ENCODE data around the gene DOK6. TPM values are rescaled to one million over a fixed set of nuclear protein-coding genes. Genes with fewer than 3 reads are reported as not detected.

The DOK6 gene
- polyA plus RNA-seq, 1 experiment: 0.55 TPM

DNA sequence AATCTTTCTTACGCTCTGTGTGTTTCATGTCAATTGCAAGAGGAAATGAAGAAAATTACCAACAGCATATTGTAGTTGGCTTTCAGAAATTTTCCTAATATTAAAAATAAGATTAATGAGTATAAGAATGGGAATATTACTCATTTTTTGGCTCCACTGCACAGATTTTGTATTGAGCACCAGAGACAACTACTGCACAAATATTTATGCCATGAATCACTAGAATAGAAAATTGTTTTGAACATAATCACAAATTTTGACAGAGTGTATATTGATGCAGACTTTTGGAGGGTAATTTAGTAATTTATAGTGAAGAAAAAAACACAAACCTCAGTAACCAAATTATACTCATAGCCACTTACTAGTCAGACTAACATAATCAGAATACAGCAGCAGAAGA, 118.3 kb downstream of the DOK6 start:
- TF ChIP-seq CTCF (IDR thresholded peaks at IDR 0.05; ENCODE audit: insufficient read depth, low read depth, low read length): no peak
- no peak for DNase-seq (ENCODE audit: low read depth)
- no peak overlapping the region for H3K4me3 ChIP-seq (ENCODE audit: low read depth, low read length)
- H3K36me3 ChIP-seq (ENCODE audit: control insufficient read depth, insufficient read depth, low read length): no peaks in the 10 kb centered on the region
- ChIA-PET CTCF (no interaction called here), POLR2A (no interaction called here)
- H3K27me3 ChIP-seq (ENCODE audit: control insufficient read depth, insufficient read depth, low read length): no peaks in the 10 kb centered on the region

DNA sequence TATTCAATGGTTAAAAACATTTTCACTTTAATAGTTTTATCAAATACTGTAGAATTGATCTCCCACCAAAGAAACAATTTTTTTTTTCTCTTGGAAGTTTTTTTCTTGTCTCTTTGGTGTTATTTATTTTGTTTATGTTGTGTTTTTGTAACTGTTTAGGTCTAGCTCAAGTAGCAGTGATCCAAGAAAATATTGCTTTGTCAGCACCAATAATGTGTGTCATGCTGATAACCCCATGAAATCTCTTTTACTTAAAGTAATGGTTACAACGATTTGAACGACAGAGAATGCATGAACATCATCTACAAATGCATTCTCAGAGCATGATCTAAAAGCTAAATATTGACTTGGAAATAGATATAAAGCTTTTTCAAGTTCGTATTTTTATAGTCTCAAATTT, 122.9 kb downstream of the DOK6 start:
- POLR2A ChIA-PET: no interaction called here
- CTCF ChIA-PET: no interaction called here
- no peak for TF ChIP-seq CTCF (IDR thresholded peaks at IDR 0.05; ENCODE audit: insufficient read depth, low read depth, low read length)
- no peaks in the 10 kb centered on the region for H3K36me3 ChIP-seq (ENCODE audit: control insufficient read depth, insufficient read depth, low read length)
- no peak overlapping the region for H3K4me3 ChIP-seq (ENCODE audit: low read depth, low read length)
- DNase-seq (ENCODE audit: low read depth): no peak
- H3K27me3 ChIP-seq (ENCODE audit: control insufficient read depth, insufficient read depth, low read length): no peaks in the 10 kb centered on the region

- no peak for TF ChIP-seq CTCF (IDR thresholded peaks at IDR 0.05; ENCODE audit: insufficient read depth, low read depth, low read length)
- no peaks in the 10 kb centered on the region for H3K27me3 ChIP-seq (ENCODE audit: control insufficient read depth, insufficient read depth, low read length)
- ChIA-PET CTCF (no interaction called here), POLR2A (no interaction called here)
- no peaks in the 10 kb centered on the region for H3K36me3 ChIP-seq (ENCODE audit: control insufficient read depth, insufficient read depth, low read length)
- no peak for DNase-seq (ENCODE audit: low read depth)
- H3K4me3 ChIP-seq (ENCODE audit: low read depth, low read length): no peak overlapping the region
These were observed 127.7 kb downstream of the DOK6 start for GRCh38 chr18:69528435-69528834.

DNA sequence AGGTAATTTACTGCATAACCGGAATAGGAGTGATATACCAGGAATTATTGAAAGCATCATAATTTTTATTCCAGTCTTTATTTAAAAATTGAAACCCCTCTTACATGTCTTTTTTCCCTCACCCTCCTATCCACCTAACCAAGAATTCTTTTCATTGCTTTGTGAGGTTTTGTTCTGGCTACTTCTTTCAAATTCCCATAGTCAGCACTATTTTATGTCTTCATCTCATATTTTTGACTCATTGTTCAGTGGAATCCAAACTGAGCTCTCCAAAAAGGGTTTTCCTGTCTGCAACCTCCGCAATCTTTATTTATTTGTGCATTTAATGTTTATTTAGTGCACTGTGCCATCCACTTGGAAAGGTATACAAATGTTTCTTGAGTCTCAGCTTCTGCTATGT, 128.5 kb downstream of the DOK6 start:
- no peak overlapping the region for H3K4me3 ChIP-seq (ENCODE audit: low read depth, low read length)

DNA sequence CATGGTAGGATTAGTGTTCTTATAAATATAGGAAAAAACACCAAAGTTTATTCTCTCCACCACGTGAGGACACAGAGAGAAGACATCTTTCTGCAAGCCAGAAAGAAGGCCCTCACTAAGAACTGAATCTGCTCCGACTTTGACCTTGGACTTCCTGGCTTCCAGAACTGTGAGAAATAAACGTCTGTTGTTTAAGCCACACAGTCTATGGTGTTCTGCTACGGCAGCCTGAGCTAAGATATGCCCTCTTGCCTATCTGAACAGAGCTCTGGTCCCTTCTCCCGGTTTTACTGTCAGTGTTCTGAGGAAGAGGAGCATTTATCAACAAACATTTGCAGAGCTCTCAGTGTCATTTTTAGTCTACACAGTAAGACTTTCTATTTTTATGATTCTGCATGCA, 131.3 kb downstream of the DOK6 start:
- POLR2A ChIA-PET: no interaction called here
- Histone ChIP-seq H3K4me3 (ENCODE audit: low read depth, low read length) (no peak overlapping the region), H3K27me3 (ENCODE audit: control insufficient read depth, insufficient read depth, low read length) (no peaks in the 10 kb centered on the region), H3K36me3 (ENCODE audit: control insufficient read depth, insufficient read depth, low read length) (no peaks in the 10 kb centered on the region)
- CTCF ChIA-PET: interaction anchor here (0.7 kb wide), 1 partner anchor 346 kb away, joined by 3 read pairs; no protein-coding TSS in a partner anchor
- DNase-seq (ENCODE audit: low read depth): no peak
- no peak for TF ChIP-seq CTCF (IDR thresholded peaks at IDR 0.05; ENCODE audit: insufficient read depth, low read depth, low read length)

More for the DNA sequence above, 128.5 kb downstream of the DOK6 start:
- DNase-seq (ENCODE audit: low read depth): no peak
- H3K36me3 ChIP-seq (ENCODE audit: control insufficient read depth, insufficient read depth, low read length): no peaks in the 10 kb centered on the region
- ChIA-PET CTCF (no interaction called here), POLR2A (no interaction called here)
- TF ChIP-seq CTCF (IDR thresholded peaks at IDR 0.05; ENCODE audit: insufficient read depth, low read depth, low read length): no peak
- no peaks in the 10 kb centered on the region for H3K27me3 ChIP-seq (ENCODE audit: control insufficient read depth, insufficient read depth, low read length)
